ENCODE results near the gene CLUH. TPM values are rescaled to one million over a fixed set of nuclear protein-coding genes. Genes with fewer than 3 reads are reported as not detected.

CLUH gene, protein sequence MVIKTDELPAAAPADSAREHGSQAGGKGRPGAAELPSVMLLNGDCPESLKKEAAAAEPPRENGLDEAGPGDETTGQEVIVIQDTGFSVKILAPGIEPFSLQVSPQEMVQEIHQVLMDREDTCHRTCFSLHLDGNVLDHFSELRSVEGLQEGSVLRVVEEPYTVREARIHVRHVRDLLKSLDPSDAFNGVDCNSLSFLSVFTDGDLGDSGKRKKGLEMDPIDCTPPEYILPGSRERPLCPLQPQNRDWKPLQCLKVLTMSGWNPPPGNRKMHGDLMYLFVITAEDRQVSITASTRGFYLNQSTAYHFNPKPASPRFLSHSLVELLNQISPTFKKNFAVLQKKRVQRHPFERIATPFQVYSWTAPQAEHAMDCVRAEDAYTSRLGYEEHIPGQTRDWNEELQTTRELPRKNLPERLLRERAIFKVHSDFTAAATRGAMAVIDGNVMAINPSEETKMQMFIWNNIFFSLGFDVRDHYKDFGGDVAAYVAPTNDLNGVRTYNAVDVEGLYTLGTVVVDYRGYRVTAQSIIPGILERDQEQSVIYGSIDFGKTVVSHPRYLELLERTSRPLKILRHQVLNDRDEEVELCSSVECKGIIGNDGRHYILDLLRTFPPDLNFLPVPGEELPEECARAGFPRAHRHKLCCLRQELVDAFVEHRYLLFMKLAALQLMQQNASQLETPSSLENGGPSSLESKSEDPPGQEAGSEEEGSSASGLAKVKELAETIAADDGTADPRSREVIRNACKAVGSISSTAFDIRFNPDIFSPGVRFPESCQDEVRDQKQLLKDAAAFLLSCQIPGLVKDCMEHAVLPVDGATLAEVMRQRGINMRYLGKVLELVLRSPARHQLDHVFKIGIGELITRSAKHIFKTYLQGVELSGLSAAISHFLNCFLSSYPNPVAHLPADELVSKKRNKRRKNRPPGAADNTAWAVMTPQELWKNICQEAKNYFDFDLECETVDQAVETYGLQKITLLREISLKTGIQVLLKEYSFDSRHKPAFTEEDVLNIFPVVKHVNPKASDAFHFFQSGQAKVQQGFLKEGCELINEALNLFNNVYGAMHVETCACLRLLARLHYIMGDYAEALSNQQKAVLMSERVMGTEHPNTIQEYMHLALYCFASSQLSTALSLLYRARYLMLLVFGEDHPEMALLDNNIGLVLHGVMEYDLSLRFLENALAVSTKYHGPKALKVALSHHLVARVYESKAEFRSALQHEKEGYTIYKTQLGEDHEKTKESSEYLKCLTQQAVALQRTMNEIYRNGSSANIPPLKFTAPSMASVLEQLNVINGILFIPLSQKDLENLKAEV (N-terminal part only)
- total RNA-seq: 10 to 100 TPM; 34.4 to 34.8 TPM
- polyA plus RNA-seq (2013, experiment 1 of 2): 19.4 TPM
- 23.4 TPM for polyA plus RNA-seq (2013, experiment 2 of 2)
- 39.9 to 544 (median 77.7) reads per million in 172 experiments for total RNA-seq

DNA sequence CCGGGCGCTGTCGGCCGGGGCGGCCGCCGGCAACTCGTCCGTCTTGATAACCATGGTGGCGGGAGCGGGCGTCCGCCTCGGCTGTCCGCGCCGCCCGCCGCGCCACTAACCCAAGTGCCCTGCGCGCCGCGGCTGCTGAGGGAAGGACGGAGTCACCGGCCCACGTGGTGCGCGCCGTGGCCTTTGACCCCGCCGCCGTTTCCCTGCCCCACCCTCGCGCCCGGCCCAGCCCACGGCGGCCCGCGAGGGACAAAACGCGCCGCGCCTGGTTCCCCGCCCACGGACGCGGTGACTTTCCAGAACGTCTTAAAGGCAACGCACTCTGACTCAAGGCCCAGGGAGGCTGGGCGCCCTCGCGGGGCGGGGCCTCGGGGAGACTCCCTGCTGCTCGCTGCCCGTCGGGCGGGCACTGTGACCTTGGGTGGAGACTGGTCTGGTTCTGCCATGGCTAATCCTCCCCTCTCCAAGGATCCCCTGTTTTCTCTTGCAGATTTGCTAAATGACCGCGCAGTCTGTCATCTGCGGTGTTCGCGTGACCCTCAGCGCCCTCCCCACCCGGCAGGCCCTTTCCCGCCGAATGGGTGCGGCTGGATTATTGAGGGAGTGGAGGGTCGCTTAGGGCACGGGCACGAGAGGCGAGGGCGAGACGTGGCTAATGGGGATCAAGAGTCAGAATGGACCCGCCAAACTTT, at the start of gene CLUH:
Gene CLUH (minus strand): TSS at position 157 of the 692 bp plus-strand sequence. CDS start 103 bp downstream, at position 54.
- POLR2A ChIA-PET: interaction anchor here (1.0 kb wide), 1 partner anchor 118 kb away, joined by 4 read pairs; the partner anchor contains the start of gene PAFAH1B1

DNA sequence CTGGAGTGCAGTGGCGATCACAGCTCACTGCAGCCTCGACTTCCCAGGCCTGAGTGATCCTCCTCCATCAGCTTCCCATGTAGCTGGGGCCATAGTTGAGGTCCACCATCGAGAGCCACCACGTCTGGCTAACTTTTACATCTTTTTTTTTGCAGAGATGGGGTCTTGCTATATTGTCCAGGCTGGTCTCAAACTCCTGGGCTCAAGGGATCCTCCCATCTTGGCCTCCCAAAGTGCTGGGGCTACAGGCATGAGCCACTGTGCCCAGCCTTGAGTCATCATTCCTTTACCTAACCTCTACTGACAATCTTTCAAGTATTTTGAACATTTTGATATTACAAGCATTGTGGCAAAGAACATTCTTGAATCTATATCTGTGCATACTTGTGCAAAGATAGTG, 47.3 kb upstream of the CLUH start:
- CTCF ChIA-PET: no interaction called here
- POLR2A ChIA-PET: no interaction called here
- Histone ChIP-seq H3K27ac (ENCODE audit: low read depth in 1 of 2, low read length in 2 of 2) (no peak overlapping the region), H3K9me3 (ENCODE audit: control insufficient read depth in 1 of 2, insufficient read depth in 1 of 2, low read length in 2 of 2) (peaks cover 0 to 22% of the 10 kb centered on the region in 2 experiments), H3K36me3 (ENCODE audit: insufficient read depth, low read length) (no peaks in the 10 kb centered on the region), H3K27me3 (ENCODE audit: control insufficient read depth in 1 of 2, insufficient read depth in 2 of 2, low read length in 2 of 2) (peaks cover 35 to 36% of the 10 kb centered on the region in 2 experiments), H3K4me1 (ENCODE audit: insufficient read depth, low read length) (peaks cover 10% of the 10 kb centered on the region), H3K4me3 (ENCODE audit: low read length) (no peak overlapping the region)
- ATAC-seq (ENCODE audit: poor library complexity): no peak
- no peak overlapping the region for H3K27ac Mint-ChIP-seq
- peaks cover 59% of the 10 kb centered on the region for H3K27me3 Mint-ChIP-seq
- TF ChIP-seq, protein P1, sequence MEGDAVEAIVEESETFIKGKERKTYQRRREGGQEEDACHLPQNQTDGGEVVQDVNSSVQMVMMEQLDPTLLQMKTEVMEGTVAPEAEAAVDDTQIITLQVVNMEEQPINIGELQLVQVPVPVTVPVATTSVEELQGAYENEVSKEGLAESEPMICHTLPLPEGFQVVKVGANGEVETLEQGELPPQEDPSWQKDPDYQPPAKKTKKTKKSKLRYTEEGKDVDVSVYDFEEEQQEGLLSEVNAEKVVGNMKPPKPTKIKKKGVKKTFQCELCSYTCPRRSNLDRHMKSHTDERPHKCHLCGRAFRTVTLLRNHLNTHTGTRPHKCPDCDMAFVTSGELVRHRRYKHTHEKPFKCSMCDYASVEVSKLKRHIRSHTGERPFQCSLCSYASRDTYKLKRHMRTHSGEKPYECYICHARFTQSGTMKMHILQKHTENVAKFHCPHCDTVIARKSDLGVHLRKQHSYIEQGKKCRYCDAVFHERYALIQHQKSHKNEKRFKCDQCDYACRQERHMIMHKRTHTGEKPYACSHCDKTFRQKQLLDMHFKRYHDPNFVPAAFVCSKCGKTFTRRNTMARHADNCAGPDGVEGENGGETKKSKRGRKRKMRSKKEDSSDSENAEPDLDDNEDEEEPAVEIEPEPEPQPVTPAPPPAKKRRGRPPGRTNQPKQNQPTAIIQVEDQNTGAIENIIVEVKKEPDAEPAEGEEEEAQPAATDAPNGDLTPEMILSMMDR (IDR thresholded peaks at IDR 0.05): no peak
- H3K4me1 Mint-ChIP-seq (ENCODE audit: low read depth): no peaks in the 10 kb centered on the region
- intact Hi-C loops (cut with DNase I, micrococcal nuclease): no loop called here
- H3K36me3 Mint-ChIP-seq (ENCODE audit: low read depth): no peaks in the 10 kb centered on the region
- no peak for DNase-seq
- no peak overlapping the region for H3K4me3 Mint-ChIP-seq
- H3K9me3 Mint-ChIP-seq: no peaks in the 10 kb centered on the region

More for the DNA sequence above, at the start of gene CLUH:
- peak; percentile 88 to 98 (median 94) for DNase-seq
- Histone ChIP-seq H3K4me1 (ENCODE audit: insufficient read depth, low read length) (peaks cover 53% of the 10 kb centered on the region), H3K4me3 (ENCODE audit: low read length) (peak within 1 kb of the TSS; percentile 71), H3K36me3 (ENCODE audit: insufficient read depth, low read length) (no peaks in the 10 kb centered on the region), H3K27me3 (ENCODE audit: control insufficient read depth in 1 of 2, insufficient read depth in 2 of 2, low read length in 2 of 2) (no peaks in the 10 kb centered on the region), H3K9me3 (ENCODE audit: control insufficient read depth in 1 of 2, insufficient read depth in 1 of 2, low read length in 2 of 2) (no peaks in the 10 kb centered on the region), H3K27ac (ENCODE audit: low read depth in 1 of 2, low read length in 2 of 2) (peak within 1 kb of the TSS in 1 of 2 donors; percentile 30)
- peaks cover 5% of the 10 kb centered on the region for H3K36me3 Mint-ChIP-seq (ENCODE audit: low read depth)
- peak within 1 kb of the TSS; percentile 84 for H3K27ac Mint-ChIP-seq
- peak within 1 kb of the TSS; percentile 92 for H3K4me3 Mint-ChIP-seq
- CTCF ChIA-PET: no interaction called here
- peak; percentile 92 for ATAC-seq (ENCODE audit: poor library complexity)
- no peaks in the 10 kb centered on the region for H3K27me3 Mint-ChIP-seq
- no peaks in the 10 kb centered on the region for H3K9me3 Mint-ChIP-seq
- H3K4me1 Mint-ChIP-seq (ENCODE audit: low read depth): peaks cover 28% of the 10 kb centered on the region
- TF ChIP-seq, protein P1 (IDR thresholded peaks at IDR 0.05): no peak
- intact Hi-C loops (cut with DNase I, micrococcal nuclease): loop anchor here in 1 of 2 experiments (1.0 to 10.0 kb wide), 6 partner anchors 36 to 923 kb away; partner anchors contain the start of genes CCDC92B, CTNS, DPH1 and METTL16

Measured in CD4-positive, alpha-beta T cell (primary cell).